ENCODE data around the gene KLHDC3.

DNA sequence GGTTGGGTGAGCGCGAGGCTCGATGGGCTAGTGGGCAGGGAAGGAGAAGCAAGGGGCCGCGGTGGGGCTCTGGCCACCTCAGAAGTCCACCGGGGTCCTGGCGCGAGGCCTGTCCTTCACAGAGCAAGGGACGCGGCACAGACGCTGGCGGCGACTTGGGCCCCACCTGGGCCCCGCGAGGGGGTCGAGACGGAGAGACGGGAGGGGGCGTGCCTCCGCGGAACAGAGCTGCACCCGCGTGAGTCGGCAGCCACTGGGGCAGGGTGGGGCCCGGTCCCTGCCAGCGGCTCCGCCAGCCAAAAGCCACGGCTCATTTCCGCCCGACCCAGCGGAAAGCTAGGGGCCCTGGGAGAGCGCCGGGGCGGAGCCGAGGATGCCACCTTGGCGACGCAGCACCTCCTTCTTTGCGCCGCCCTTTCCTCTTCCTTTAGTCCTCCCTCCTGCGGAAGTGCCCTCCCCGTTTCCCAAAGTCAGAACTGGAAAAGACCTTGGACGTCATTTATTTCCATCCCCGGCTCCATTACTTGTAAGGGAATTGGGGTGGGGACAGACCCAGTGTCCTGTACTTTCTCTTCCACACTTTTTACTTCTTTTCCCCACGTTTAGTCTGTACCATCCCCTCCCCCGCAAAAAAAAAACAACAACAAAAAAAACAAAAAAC, 39.6 kb downstream of the KLHDC3 start, which contains the start of gene CUL7:
- TF ChIP-seq YY1 (IDR thresholded peaks at IDR 0.05; ENCODE audit: insufficient read depth, insufficient read length) (no peak), SUZ12 (IDR thresholded peaks at IDR 0.05; ENCODE audit: extremely low read depth, insufficient read depth, insufficient read length) (no peak), ZNF274 (IDR thresholded peaks at IDR 0.05; ENCODE audit: low read depth, low read length) (no peak)
